SK-N-SH (cell line): ENCODE measurements around the gene ARHGAP15.

Source experiments
- EP300 ChIP-seq, 2 experiments: IDR thresholded peaks; 2 replicates each; pipeline versions ENCODE4 v1.4.0 to v1.6.1; 2012; ENCODE audit warnings: borderline replicate concordance in 1 of 2, low read depth in 1 of 2, low read length in 1 of 2
- FOXM1 ChIP-seq: IDR thresholded peaks from 2 replicates; pipeline ENCODE4 v1.4.0; 2012; ENCODE audit warnings: low read depth, mild to moderate bottlenecking
- GABPA ChIP-seq: IDR thresholded peaks from 2 replicates; pipeline ENCODE4 v1.4.0; 2012; ENCODE audit warnings: low read depth, mild to moderate bottlenecking
- NRF1 ChIP-seq: IDR thresholded peaks from 2 replicates; pipeline ENCODE4 v1.6.1; 2012; ENCODE audit warnings: low read depth, mild to moderate bottlenecking, low read length
- RCOR1 ChIP-seq: fragments of 150-350 bp; IDR thresholded peaks from 2 replicates; pipeline ENCODE4 v1.6.1; 2017; ENCODE audit warnings: antibody characterized with exemption, low read length
- TF ChIP-seq, protein P1 (sequence below): fragments of 200-600 bp; sonication (generic); IDR thresholded peaks from 2 replicates; pipeline ENCODE4 v1.6.1; 2017; ENCODE audit warnings: antibody characterized with exemption, mild to moderate bottlenecking, moderate library complexity
- TF ChIP-seq, protein P2 (sequence below): IDR thresholded peaks from 2 replicates; pipeline ENCODE4; 2012

- TF ChIP-seq, protein P1, sequence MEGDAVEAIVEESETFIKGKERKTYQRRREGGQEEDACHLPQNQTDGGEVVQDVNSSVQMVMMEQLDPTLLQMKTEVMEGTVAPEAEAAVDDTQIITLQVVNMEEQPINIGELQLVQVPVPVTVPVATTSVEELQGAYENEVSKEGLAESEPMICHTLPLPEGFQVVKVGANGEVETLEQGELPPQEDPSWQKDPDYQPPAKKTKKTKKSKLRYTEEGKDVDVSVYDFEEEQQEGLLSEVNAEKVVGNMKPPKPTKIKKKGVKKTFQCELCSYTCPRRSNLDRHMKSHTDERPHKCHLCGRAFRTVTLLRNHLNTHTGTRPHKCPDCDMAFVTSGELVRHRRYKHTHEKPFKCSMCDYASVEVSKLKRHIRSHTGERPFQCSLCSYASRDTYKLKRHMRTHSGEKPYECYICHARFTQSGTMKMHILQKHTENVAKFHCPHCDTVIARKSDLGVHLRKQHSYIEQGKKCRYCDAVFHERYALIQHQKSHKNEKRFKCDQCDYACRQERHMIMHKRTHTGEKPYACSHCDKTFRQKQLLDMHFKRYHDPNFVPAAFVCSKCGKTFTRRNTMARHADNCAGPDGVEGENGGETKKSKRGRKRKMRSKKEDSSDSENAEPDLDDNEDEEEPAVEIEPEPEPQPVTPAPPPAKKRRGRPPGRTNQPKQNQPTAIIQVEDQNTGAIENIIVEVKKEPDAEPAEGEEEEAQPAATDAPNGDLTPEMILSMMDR = peak; percentile 85
- TF ChIP-seq FOXM1 = no peak
- TF ChIP-seq, protein P2, sequence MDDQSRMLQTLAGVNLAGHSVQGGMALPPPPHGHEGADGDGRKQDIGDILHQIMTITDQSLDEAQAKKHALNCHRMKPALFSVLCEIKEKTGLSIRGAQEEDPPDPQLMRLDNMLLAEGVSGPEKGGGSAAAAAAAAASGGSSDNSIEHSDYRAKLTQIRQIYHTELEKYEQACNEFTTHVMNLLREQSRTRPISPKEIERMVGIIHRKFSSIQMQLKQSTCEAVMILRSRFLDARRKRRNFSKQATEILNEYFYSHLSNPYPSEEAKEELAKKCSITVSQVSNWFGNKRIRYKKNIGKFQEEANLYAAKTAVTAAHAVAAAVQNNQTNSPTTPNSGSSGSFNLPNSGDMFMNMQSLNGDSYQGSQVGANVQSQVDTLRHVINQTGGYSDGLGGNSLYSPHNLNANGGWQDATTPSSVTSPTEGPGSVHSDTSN = no peak
- TF ChIP-seq NRF1 = no peak
- no peak for TF ChIP-seq GABPA
- TF ChIP-seq EP300 (IDR thresholded peaks at IDR 0.05; ENCODE audit: borderline replicate concordance in 1 of 2, low read depth in 1 of 2, low read length in 1 of 2) = no peak
- TF ChIP-seq RCOR1 = no peak
Measured at GRCh38 chr2:143259368-143259958, 130.2 kb downstream of the ARHGAP15 start.
